HG02642 (cell line): Measurements from ENCODE around the gene COL28A1.
"Not testable (repeated sequence)": the region's sequence is repeated elsewhere in the genome, so short reads cannot be mapped to it uniquely, and the experiment has no call there.

Source experiments
- ATAC-seq: cut with Tn5 transposase; IDR thresholded peaks from one replicate; pipeline ENCODE4 v1.9.1; 2021; ENCODE audit warnings: mild to moderate bottlenecking; ENCODE audit not compliant: unreplicated experiment, poor library complexity

COL28A1 gene

DNA sequence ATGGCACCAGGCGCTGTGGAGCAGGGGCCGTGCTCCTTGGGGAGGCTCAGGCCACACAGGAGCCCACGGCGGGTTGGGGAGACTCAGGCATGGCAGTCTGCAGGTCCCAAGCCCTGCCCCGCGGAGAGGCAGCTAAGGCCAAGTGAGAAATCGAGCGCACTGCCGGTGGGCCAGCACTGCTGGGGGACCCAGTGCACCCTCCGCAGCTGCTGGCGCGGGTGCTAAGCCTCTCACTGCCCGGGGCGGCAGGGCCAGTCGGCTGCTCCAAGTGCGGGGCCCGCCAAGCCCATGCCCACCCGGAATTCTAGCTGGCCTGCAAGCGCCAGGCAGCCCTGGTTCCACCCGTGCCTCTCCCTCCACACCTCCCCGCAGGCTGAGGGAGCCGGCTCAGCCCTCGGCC is 57.1 kb downstream of the COL28A1 start:
- no peak for ATAC-seq

DNA sequence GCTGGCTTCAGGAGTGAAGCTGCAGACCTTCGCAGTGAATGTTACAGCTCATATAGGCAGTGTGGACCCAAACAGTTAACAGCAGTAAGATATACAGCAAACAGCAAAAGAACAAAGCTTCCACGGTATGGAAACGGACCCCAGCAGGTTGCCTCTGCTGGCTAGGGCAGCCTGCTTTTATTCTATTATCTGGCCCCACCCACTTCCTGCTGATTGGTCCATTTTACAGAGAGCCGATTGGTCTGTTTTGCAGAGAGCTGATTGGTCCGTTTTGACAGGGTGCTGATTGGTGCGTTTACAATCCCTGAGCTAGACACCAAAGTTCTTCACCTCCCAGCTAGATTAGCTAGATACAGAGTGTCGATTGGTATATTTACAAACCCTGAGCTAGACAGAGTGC is 58.0 kb downstream of the COL28A1 start:
- ATAC-seq = not testable (repeated sequence)

DNA sequence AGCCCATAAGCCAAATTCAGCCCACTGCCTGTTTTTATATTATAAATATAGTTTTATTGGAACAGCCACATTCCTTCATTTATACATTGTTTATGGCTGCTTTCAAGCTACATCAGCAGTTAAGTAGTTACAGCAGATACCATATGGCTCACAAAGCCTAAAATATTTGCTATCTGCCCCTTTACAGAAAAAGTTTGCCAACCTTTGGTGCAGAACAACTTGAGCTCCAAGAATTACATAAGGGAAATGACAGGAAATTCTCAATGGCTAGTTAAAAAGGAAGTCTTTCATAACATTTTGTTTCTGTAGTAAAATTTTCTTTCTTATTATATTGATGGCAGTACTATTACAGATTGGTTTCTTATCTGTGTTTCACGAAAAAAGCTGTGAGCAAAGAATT is 59.3 kb downstream of the COL28A1 start:
- no peak for ATAC-seq

DNA sequence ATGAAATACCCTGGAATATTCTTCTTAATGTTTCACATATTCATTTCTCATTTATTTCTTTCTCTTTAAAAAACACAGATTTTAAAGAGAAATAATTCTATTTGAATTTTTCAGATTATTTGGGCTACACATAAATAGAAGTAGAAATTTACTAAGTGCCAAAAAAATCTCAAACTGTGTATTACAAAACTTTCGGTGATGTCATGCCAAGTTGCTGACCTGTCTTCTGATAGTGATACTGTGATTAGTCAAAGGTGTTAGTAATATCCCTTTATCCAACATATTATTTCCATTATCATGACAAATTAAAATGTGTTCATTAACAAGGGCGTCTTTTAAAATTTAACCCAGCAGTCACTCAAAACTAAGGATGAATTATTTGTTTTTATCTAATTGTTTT is 60.1 kb downstream of the COL28A1 start:
- no peak for ATAC-seq

DNA sequence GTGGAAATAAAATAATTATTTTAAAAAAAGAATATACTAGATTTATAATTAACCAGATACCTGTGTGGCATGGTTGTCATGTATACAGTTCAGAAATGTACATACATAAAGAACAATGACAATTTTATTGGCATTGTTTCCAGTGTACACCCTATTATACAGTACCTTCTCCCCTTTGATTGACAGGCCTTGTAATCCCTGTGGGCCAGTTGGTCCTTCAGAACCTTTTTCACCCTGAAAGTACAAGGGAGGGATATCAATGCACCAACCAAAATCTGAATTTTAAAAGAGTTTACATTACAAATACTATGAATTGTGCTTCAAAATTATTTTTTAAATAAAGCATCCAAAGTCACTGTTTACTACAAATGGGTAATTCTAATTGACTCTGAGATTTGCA is 61.2 kb downstream of the COL28A1 start:
- ATAC-seq = no peak

DNA sequence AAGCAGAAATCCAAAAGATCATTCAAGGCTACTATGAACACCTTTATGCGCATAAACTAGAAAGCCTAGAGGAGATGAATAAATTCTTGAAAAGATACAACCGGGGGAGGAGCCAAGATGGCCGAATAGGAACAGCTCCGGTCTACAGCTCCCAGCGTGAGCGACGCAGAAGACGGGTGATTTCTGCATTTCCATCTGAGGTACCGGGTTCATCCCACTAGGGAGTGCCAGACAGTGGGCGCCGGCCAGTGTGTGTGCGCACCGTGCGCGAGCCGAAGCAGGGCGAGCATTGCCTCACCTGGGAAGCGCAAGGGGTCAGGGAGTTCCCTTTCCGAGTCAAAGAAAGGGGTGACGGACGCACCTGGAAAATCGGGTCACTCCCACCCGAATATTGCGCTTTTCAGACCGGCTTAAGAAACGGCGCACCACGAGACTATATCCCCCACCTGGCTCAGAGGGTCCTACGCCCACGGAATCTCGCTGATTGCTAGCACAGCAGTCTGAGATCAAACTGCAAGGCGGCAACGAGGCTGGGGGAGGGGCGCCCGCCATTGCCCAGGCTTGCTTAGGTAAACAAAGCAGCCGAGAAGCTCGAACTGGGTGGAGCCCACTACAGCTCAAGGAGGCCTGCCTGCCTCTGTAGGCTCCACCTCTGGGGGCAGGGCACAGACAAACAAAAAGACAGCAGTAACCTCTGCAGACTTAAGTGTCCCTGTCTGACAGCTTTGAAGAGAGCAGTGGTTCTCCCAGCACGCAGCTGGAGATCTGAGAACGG is 70.5 kb downstream of the COL28A1 start:
- not testable (repeated sequence) for ATAC-seq

- ATAC-seq = no peak
These were observed 81.7 kb downstream of the COL28A1 start for GRCh38 chr7:7454000-7454399.

GRCh38 chr7:7452652-7453051 is 83.0 kb downstream of the COL28A1 start:
- no peak for ATAC-seq

DNA sequence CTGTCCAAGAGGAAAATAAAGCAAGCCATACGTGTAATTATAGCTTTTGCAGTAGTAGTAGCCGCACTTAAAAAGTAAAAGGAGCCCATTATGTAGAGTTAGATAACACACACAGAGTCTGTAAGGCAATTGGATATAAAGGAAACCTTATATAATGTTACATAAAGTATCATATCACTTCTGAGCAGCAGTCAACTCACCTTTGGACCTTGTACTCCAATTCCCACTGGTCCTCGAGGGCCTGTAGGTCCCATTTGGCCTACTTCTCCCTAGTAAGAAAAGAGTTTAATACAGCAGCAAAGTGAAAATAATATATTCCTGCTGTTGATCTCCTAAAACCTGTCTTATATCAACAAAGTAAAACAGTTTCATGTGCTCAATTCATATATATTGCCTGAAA is 83.6 kb downstream of the COL28A1 start:
- no peak for ATAC-seq

DNA sequence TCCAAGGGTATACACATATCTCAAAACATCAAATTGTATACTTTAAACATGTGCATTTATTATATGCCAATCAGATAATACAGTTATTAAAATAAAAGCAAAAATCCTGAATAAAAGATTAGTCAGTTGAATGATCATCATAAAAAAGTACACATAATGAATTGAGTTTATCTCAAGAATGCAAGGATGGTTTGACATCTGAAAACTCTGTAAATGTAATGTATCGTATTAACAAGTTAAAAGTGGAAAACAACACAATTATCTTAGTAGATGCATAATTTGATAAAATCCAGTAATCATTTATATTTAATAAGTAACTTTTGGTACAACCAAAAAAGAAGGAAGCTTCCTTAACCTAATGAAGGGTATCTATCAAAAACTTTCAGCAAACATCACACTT is 86.6 kb downstream of the COL28A1 start:
- ATAC-seq = no peak

DNA sequence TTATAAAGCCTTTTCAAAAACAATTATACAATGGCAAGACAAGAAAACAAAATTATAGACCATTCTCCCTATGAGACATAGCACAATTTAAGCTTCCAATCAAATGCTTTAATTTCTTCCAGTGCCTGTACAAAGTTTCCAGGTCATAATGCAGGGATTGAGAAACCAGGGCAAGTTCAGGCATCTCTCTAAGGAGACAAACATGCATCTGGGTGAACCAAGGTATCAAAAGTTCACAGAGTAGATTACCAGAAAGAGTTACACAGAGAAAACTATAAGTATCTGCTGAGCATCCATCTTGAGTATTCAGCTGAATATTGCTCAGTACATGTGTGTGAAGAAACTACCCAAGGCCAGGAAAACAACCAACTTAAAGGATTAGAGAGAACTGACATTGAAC is 89.1 kb downstream of the COL28A1 start:
- ATAC-seq = no peak

- no peak for ATAC-seq
These were observed 91.8 kb downstream of the COL28A1 start for GRCh38 chr7:7443806-7444350.

DNA sequence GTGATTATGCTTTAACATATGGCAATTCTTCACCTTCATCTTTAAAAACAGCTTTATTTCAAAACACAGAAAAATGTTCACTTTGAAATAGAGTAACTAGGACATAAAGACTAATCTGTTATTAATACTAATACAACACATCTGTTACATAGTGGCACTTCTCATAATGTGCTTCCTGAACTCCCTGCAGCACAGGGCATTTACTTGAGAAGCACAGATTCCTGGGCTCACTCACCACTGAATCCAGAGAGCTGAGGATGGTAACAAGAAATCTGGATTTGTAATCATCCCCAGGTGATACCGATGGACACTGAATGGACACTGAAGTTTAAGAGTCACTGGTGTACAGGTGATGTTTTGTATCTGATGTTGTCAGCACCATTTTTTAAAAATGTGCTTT is 96.1 kb downstream of the COL28A1 start:
- ATAC-seq = no peak

GRCh38 chr7:7438851-7439250 is 96.8 kb downstream of the COL28A1 start:
- no peak for ATAC-seq

GRCh38 chr7:7435978-7436377 is 99.7 kb downstream of the COL28A1 start:
- no peak for ATAC-seq

GRCh38 chr7:7434329-7434728 is 101.3 kb downstream of the COL28A1 start:
- no peak for ATAC-seq

- no peak for ATAC-seq
These were observed 101.9 kb downstream of the COL28A1 start for GRCh38 chr7:7433811-7434210.

GRCh38 chr7:7432979-7433378 is 102.7 kb downstream of the COL28A1 start:
- ATAC-seq = no peak

DNA sequence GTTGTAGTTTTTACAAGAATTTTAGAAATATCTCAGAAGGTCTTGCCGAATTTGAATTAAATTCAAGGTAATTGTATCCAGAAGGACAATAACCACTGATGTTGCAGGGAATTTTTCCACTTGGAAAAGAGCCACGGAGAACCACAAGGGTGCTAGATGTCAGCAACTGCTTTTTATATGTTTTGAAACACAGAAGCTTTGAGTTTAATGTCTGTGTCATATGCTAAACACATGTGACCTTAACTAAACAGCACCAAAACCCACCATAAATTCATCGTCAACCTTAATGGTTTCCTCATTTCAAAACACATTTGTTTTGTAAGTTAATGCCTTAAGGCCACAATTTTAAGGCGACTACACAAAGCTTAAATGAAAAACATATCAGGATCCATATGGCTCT is 106.9 kb downstream of the COL28A1 start:
- no peak for ATAC-seq

DNA sequence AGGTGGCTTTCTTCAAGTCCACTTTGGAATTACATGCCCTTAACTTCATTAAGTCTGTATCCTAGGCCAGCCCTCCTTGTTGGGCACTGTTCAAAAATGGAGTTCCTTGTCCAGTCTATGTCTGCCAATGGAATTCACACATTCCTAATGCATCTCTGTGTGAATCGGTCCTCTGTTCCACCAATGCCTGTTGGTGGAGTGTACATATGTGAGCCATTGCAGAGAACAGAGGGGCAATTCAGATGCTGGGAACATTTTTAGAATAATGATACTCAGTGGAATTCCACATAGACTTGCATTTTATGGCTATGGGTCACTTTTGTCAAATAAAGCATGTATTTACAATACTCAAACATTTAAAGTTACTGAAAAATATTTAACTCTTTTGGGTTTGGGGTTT is 108.3 kb downstream of the COL28A1 start:
- no peak for ATAC-seq

- ATAC-seq = no peak
These were observed 109.0 kb downstream of the COL28A1 start for GRCh38 chr7:7426676-7427075.

DNA sequence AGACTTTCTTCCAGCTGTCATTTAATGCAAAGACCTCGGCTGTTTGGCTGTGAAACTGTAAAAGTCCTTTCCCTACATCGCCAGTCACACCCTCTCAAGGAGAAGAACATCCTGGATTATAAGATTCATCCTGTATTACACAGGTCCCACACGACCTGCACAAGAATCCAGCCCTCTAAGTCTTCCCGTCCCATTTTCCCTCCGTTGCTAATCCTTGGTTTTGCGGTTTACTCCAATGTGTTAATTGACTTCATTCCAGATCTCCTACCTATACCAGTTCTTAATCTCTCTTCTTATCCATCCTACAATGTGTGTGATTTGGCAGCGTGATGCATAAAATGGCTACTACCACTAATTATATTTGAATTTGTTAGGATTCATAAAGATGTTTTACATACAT is 110.4 kb downstream of the COL28A1 start:
- ATAC-seq = no peak
